Keratinocyte (primary cell): ENCODE data around the gene EIF2S3. TPM values are rescaled to one million over a fixed set of nuclear protein-coding genes. Genes with fewer than 3 reads are reported as not detected.

Experiments used
- DNase-seq: peaks from one replicate; pipeline ENCODE4 v3.0.0-alpha.2; 2011; ENCODE audit warnings: low read depth, missing footprints, low spot score
- FAIRE-seq: peaks from 2 replicates; lab custom pipeline; 2011; peaks lifted over from hg19 to GRCh38; lab: Jason Lieb, UNC
- H2AFZ ChIP-seq: 2 replicates; pipeline ENCODE4 v1.6.0; 2012; ENCODE audit warnings: low read length, control low read depth, inconsistent platforms; ENCODE audit not compliant: control insufficient read depth
- H3K27ac ChIP-seq: 2 replicates; pipeline ENCODE4 v1.5.1; 2011; ENCODE audit warnings: low read length; ENCODE audit not compliant: control insufficient read depth, insufficient read depth
- H3K27me3 ChIP-seq: 3 replicates; pipeline ENCODE4 v1.6.0; 2011; ENCODE audit warnings: low read length; ENCODE audit not compliant: control insufficient read depth, insufficient read depth; ENCODE audit errors: extremely low read depth
- H3K36me3 ChIP-seq, 2 experiments: 2 replicates in 1 of 2; 3 replicates in 1 of 2; pipeline ENCODE4 v1.5.1; 2011; ENCODE audit warnings: low read length in 2 of 2, mild to moderate bottlenecking in 1 of 2; ENCODE audit not compliant: control insufficient read depth in 2 of 2, insufficient read depth in 2 of 2; ENCODE audit errors: extremely low read depth in 1 of 2
- H3K4me1 ChIP-seq: 3 replicates; pipeline ENCODE4 v1.5.1; 2011; ENCODE audit warnings: low read length; ENCODE audit not compliant: control insufficient read depth, insufficient read depth; ENCODE audit errors: extremely low read depth
- H3K4me2 ChIP-seq: 3 replicates; pipeline ENCODE4 v1.6.0; 2011; ENCODE audit warnings: low read depth, low read length; ENCODE audit not compliant: control insufficient read depth, insufficient read depth; ENCODE audit errors: extremely low read depth
- H3K4me3 ChIP-seq, 3 experiments: fragments of 200-600 bp in 1 of 3; sonication (generic) in 1 of 3; 2 replicates in 2 of 3; 3 replicates in 1 of 3; pipeline ENCODE4 v1.5.1; 2011 to 2016; ENCODE audit warnings: low read length in 3 of 3, mild to moderate bottlenecking in 3 of 3, control low read depth in 2 of 3, inconsistent platforms in 1 of 3, low read depth in 1 of 3, mixed read lengths in 1 of 3, mixed run types in 1 of 3, moderate library complexity in 1 of 3; ENCODE audit not compliant: control insufficient read depth in 2 of 3, insufficient read depth in 2 of 3; ENCODE audit errors: extremely low read depth in 1 of 3
- H3K79me2 ChIP-seq: 2 replicates; pipeline ENCODE4 v1.6.0; 2012; ENCODE audit warnings: low read length; ENCODE audit not compliant: control insufficient read depth, insufficient read depth
- H3K9ac ChIP-seq: 3 replicates; pipeline ENCODE4 v1.6.0; 2011; ENCODE audit warnings: low read length; ENCODE audit not compliant: control insufficient read depth, insufficient read depth; ENCODE audit errors: extremely low read depth
- H3K9me1 ChIP-seq: 3 replicates; pipeline ENCODE4 v1.6.0; 2011; ENCODE audit warnings: low read length; ENCODE audit not compliant: control insufficient read depth, insufficient read depth; ENCODE audit errors: extremely low read depth
- H3K9me3 ChIP-seq: 2 replicates; pipeline ENCODE4 v1.5.1; 2012; ENCODE audit warnings: low read depth, low read length; ENCODE audit not compliant: control insufficient read depth
- H4K20me1 ChIP-seq: 3 replicates; pipeline ENCODE4 v1.6.0; 2011; ENCODE audit warnings: low read length; ENCODE audit not compliant: control insufficient read depth, insufficient read depth; ENCODE audit errors: extremely low read depth
- CTCF ChIP-seq, 3 experiments: IDR thresholded peaks in 1 of 3; conservative IDR thresholded peaks in 1 of 3; optimal IDR thresholded peaks in 1 of 3; 2 replicates in 2 of 3; 3 replicates in 1 of 3; pipeline versions ENCODE3 to v1.5.1; 2011; ENCODE audit warnings: low read length in 3 of 3, mild to moderate bottlenecking in 3 of 3, moderate library complexity in 2 of 3, control low read depth in 1 of 3, inconsistent platforms in 1 of 3; ENCODE audit not compliant: insufficient read depth in 2 of 3; ENCODE audit errors: extremely low read depth in 1 of 3
- EZH2 ChIP-seq: IDR thresholded peaks from one replicate; pipeline ENCODE4 v1.6.1; 2012; ENCODE audit warnings: inconsistent platforms, mild to moderate bottlenecking, low read length, moderate library complexity
- dilution Hi-C: fragments of 300-500 bp; cut with MboI; formaldehyde crosslinking; loops from one replicate; pipeline ENCODE4 v1.7.0; 2020; ENCODE audit warnings: low sequenced_read_pairs; ENCODE audit not compliant: extremely low pct_ligation_motif_present
- polyA plus RNA-seq, 5 experiments: library from polyadenylated mRNA; depleted of rRNA in 3 of 5; stranded (reverse) in 3 of 5; stranded (forward) in 1 of 5; unstranded in 1 of 5; fragments of >200 nt; gene quantifications; 1 replicate in 1 of 5; 2 replicates in 3 of 5; 3 replicates in 1 of 5; pipeline versions ENCODE4 v1.2.1 to v1.2.3, GENCODE V29; 2011 to 2012; ENCODE audit warnings: missing spikeins in 2 of 5, low read depth in 1 of 5, low replicate concordance in 1 of 5

Gene EIF2S3
- polyA plus RNA-seq, 1 donor (not counting 4 experiments of a cell fraction or from before 2014, with no cell fraction given), result 127 TPM

DNA sequence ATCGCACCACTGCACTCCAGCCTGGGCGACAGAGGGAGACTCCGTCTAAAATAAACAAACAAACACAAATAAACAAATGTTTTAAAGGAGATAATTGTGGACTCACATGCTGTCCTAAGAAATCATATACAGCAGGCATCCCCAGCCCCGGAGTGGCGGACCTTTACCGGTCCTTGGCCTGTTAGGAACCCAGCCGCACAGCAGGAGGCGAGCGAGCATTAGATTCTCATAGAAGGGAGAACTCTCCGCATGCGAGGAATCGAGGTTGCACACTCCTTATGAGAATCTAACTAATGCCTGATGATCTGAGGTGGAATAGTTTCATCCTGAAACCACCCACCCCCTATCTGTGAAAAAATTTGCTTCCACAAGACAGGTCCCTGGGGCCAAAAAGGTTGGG, 39.0 kb downstream of the EIF2S3 start:
- TF ChIP-seq CTCF (optimal IDR thresholded peaks at IDR 0.05 in 1 of 3, IDR thresholded peaks at IDR 0.05 in 1 of 3, conservative IDR thresholded peaks at IDR 0.05 in 1 of 3; ENCODE audit: extremely low read depth in 1 of 3, insufficient read depth in 2 of 3, low read length in 3 of 3), result no peak
- no peak for TF ChIP-seq EZH2
- no peaks in the 10 kb centered on the region for H3K9me3 ChIP-seq
- FAIRE-seq, result no peak

GRCh38 chrX:24097741-24098260, 43.0 kb downstream of the EIF2S3 start:
- Histone ChIP-seq H3K79me2 (no peaks in the 10 kb centered on the region), H3K27ac (no peak overlapping the region), H3K4me1 (no peaks in the 10 kb centered on the region), H3K9me1 (no peaks in the 10 kb centered on the region), H3K9me3 (no peaks in the 10 kb centered on the region), H2AFZ (no peak overlapping the region), H3K27me3 (no peaks in the 10 kb centered on the region), H3K36me3 (no peaks in the 10 kb centered on the region), H4K20me1 (no peaks in the 10 kb centered on the region), H3K9ac (no peak overlapping the region), H3K4me2 (no peak overlapping the region), H3K4me3 (no peak overlapping the region)
- TF ChIP-seq EZH2, result no peak
- TF ChIP-seq CTCF (optimal IDR thresholded peaks at IDR 0.05 in 1 of 3, IDR thresholded peaks at IDR 0.05 in 1 of 3, conservative IDR thresholded peaks at IDR 0.05 in 1 of 3; ENCODE audit: extremely low read depth in 1 of 3, insufficient read depth in 2 of 3, low read length in 3 of 3), result no peak
- dilution Hi-C loops, result no loop called here
- FAIRE-seq (no peak), DNase-seq (no peak)

More for the DNA sequence above, 39.0 kb downstream of the EIF2S3 start:
- Histone ChIP-seq H3K27ac (no peak overlapping the region), H3K36me3 (no peaks in the 10 kb centered on the region), H3K9me1 (no peaks in the 10 kb centered on the region), H2AFZ (no peak overlapping the region), H3K27me3 (no peaks in the 10 kb centered on the region), H3K4me1 (no peaks in the 10 kb centered on the region), H3K79me2 (no peaks in the 10 kb centered on the region), H4K20me1 (no peaks in the 10 kb centered on the region), H3K4me3 (no peak overlapping the region), H3K9ac (no peak overlapping the region), H3K4me2 (no peak overlapping the region)
- DNase-seq, result no peak
- dilution Hi-C loops, result no loop called here
